HEK293 (cell line): ENCODE measurements around the gene KCNK7.

ENCODE experiments used
- CTCF ChIA-PET: fragments of 350-600 bp; formaldehyde crosslinking; extraction: SDS; loops from one replicate; lab custom pipeline; 2021; ENCODE audit warnings: antibody characterized with exemption; lab: Yijun Ruan, JAX
- POLR2A ChIA-PET: fragments of 300-600 bp; formaldehyde crosslinking; extraction: SDS; loops from one replicate; lab custom pipeline; 2020; ENCODE audit warnings: antibody characterized with exemption, inconsistent platforms; lab: Yijun Ruan, JAX
- H3K27ac ChIP-seq: fragments of 200-500 bp; sonication (Bioruptor generic); 2 replicates; pipeline ENCODE4 v1.5.1; 2014; ENCODE audit warnings: low read depth, low read length, control low read depth, inconsistent platforms; ENCODE audit errors: extremely low read depth
- H3K36me3 ChIP-seq, 2 experiments: fragments of 200-500 bp in 1 of 2; sonication (Bioruptor generic) in 1 of 2; 1 replicate in 1 of 2; 2 replicates in 1 of 2; pipeline ENCODE4 v1.5.1; 2014 to 2017; ENCODE audit warnings: inconsistent platforms in 2 of 2, low read length in 2 of 2; ENCODE audit not compliant: control insufficient read depth in 2 of 2, insufficient read depth in 1 of 2
- H3K4me1 ChIP-seq: fragments of 200-500 bp; sonication (Bioruptor generic); 2 replicates; pipeline ENCODE4 v1.5.1; 2014; ENCODE audit warnings: mild to moderate bottlenecking, low read length, inconsistent platforms; ENCODE audit not compliant: control insufficient read depth, insufficient read depth
- H3K4me3 ChIP-seq: 2 replicates; pipeline ENCODE4 v1.5.1; 2011; ENCODE audit warnings: low read depth, mild to moderate bottlenecking, control low read depth, low read length, moderate library complexity
- H3K9me3 ChIP-seq: fragments of 200-500 bp; sonication (Bioruptor generic); 2 replicates; pipeline ENCODE4 v1.5.1; 2014; ENCODE audit warnings: low read depth, low read length, inconsistent platforms; ENCODE audit not compliant: control insufficient read depth, insufficient read depth
- AEBP2 ChIP-seq: fragments of 450-650 bp; formaldehyde crosslinking; IDR thresholded peaks from 2 replicates; pipeline ENCODE4 v1.5.1; 2016; ENCODE audit warnings: missing biosample characterization, missing genetic modification characterization, borderline replicate concordance
- HIC1 ChIP-seq: fragments of 450-650 bp; formaldehyde crosslinking; IDR thresholded peaks from 2 replicates; pipeline ENCODE4 v1.5.1; 2016; ENCODE audit warnings: missing biosample characterization, missing genetic modification characterization
- KLF8 ChIP-seq: fragments of 450-650 bp; formaldehyde crosslinking; IDR thresholded peaks from 2 replicates; pipeline ENCODE4 v1.5.1; 2016; ENCODE audit warnings: missing biosample characterization, missing genetic modification characterization
- PRDM4 ChIP-seq: fragments of 450-650 bp; formaldehyde crosslinking; IDR thresholded peaks from 2 replicates; pipeline ENCODE4 v1.5.1; 2017; ENCODE audit warnings: missing biosample characterization, missing genetic modification characterization
- SP2 ChIP-seq: fragments of 450-650 bp; formaldehyde crosslinking; IDR thresholded peaks from 2 replicates; pipeline ENCODE4 v1.5.1; 2016; ENCODE audit warnings: missing biosample characterization, missing genetic modification characterization
- ZBTB7A ChIP-seq: fragments of 450-650 bp; formaldehyde crosslinking; IDR thresholded peaks from 2 replicates; pipeline ENCODE4 v1.5.1; 2016; ENCODE audit warnings: low read depth, missing biosample characterization, missing genetic modification characterization
- ZEB2 ChIP-seq: fragments of 450-650 bp; formaldehyde crosslinking; IDR thresholded peaks from 2 replicates; pipeline ENCODE4 v1.5.1; 2016; ENCODE audit warnings: missing biosample characterization, missing genetic modification characterization
- ZNF10 ChIP-seq: fragments of 450-650 bp; formaldehyde crosslinking; IDR thresholded peaks from 2 replicates; pipeline ENCODE4 v1.5.1; 2017; ENCODE audit warnings: missing biosample characterization, missing genetic modification characterization
- ZNF114 ChIP-seq: fragments of 450-650 bp; formaldehyde crosslinking; IDR thresholded peaks from 2 replicates; pipeline ENCODE4 v1.5.0; 2017; ENCODE audit warnings: missing biosample characterization, missing genetic modification characterization
- ZNF155 ChIP-seq: fragments of 450-650 bp; formaldehyde crosslinking; IDR thresholded peaks from 2 replicates; pipeline ENCODE4 v1.5.1; 2016; ENCODE audit warnings: missing biosample characterization, missing genetic modification characterization
- ZNF23 ChIP-seq: fragments of 450-650 bp; formaldehyde crosslinking; IDR thresholded peaks from 2 replicates; pipeline ENCODE4 v1.5.1; 2016; ENCODE audit warnings: missing biosample characterization, missing genetic modification characterization, borderline replicate concordance
- ZNF362 ChIP-seq: fragments of 450-650 bp; formaldehyde crosslinking; IDR thresholded peaks from 2 replicates; pipeline ENCODE4 v1.5.1; 2016; ENCODE audit warnings: missing biosample characterization, missing genetic modification characterization
- ZNF426 ChIP-seq: fragments of 450-650 bp; formaldehyde crosslinking; IDR thresholded peaks from 2 replicates; pipeline ENCODE4 v1.5.1; 2017; ENCODE audit warnings: missing biosample characterization, missing genetic modification characterization, mild to moderate bottlenecking, inconsistent platforms, moderate library complexity
- ZNF473 ChIP-seq: fragments of 450-650 bp; formaldehyde crosslinking; IDR thresholded peaks from 2 replicates; pipeline ENCODE4 v1.5.1; 2017; ENCODE audit warnings: missing biosample characterization, missing genetic modification characterization
- ZNF518A ChIP-seq: fragments of 450-650 bp; formaldehyde crosslinking; conservative IDR thresholded peaks from 2 replicates; pipeline ENCODE4 v1.5.1; 2016; ENCODE audit warnings: low read depth, missing biosample characterization, missing genetic modification characterization
- ZNF530 ChIP-seq: fragments of 450-650 bp; formaldehyde crosslinking; IDR thresholded peaks from 2 replicates; pipeline ENCODE4 v1.5.1; 2016; ENCODE audit warnings: low read depth, missing biosample characterization, missing genetic modification characterization
- ZNF704 ChIP-seq: fragments of 450-650 bp; formaldehyde crosslinking; IDR thresholded peaks from 2 replicates; pipeline ENCODE4 v1.5.1; 2016; ENCODE audit warnings: missing biosample characterization, missing genetic modification characterization
- ZNF747 ChIP-seq: fragments of 450-650 bp; formaldehyde crosslinking; IDR thresholded peaks from 2 replicates; pipeline ENCODE4 v1.5.1; 2016; ENCODE audit warnings: missing biosample characterization, missing genetic modification characterization
- ZNF830 ChIP-seq: fragments of 450-650 bp; IDR thresholded peaks from 2 replicates; pipeline ENCODE4 v1.5.0; 2018; ENCODE audit warnings: missing biosample characterization, missing genetic modification characterization, low read depth, mild to moderate bottlenecking, moderate library complexity
- ZSCAN16 ChIP-seq: fragments of 450-650 bp; formaldehyde crosslinking; IDR thresholded peaks from 2 replicates; pipeline ENCODE4 v1.5.1; 2016; ENCODE audit warnings: missing biosample characterization, missing genetic modification characterization

Gene KCNK7

GRCh38 chr11:65609229-65609628, 13.6 kb upstream of the KCNK7 start:
- ChIA-PET CTCF (interaction anchor here (2.7 kb wide), 1 partner anchor 16 kb away, joined by 13 read pairs; no protein-coding TSS in a partner anchor), POLR2A (no interaction called here)
- Histone ChIP-seq H3K36me3 (peaks cover 0 to 78% of the 10 kb centered on the region in 2 experiments; a peak in 1 of 3 replicates), H3K4me1 (no peaks in the 10 kb centered on the region), H3K4me3 (no peak overlapping the region), H3K27ac (no peak overlapping the region), H3K9me3 (no peaks in the 10 kb centered on the region)
- TF ChIP-seq ZNF530 (tag by site-specific recombination) = no peak
- no peak for TF ChIP-seq ZNF704
- TF ChIP-seq ZBTB7A = no peak

GRCh38 chr11:65607614-65608426, 12.2 kb upstream of the KCNK7 start:
- POLR2A ChIA-PET = interaction anchor here (0.5 kb wide), 1 partner anchor 65 kb away, joined by 3 read pairs; no protein-coding TSS in a partner anchor
- Histone ChIP-seq H3K36me3 (peaks cover 0 to 87% of the 10 kb centered on the region in 2 experiments; a peak in 2 of 3 replicates), H3K4me3 (no peak overlapping the region), H3K9me3 (no peaks in the 10 kb centered on the region), H3K27ac (no peak overlapping the region), H3K4me1 (no peaks in the 10 kb centered on the region)
- CTCF ChIA-PET = interaction anchor here (1.4 kb wide), 1 partner anchor 19 kb away, joined by 5 read pairs; no protein-coding TSS in a partner anchor
- no peak for TF ChIP-seq ZNF473 (tag by site-specific recombination)
- TF ChIP-seq ZEB2 (tag by site-specific recombination) = no peak
- no peak for TF ChIP-seq ZNF830 (tag by site-specific recombination)
- TF ChIP-seq ZSCAN16 (tag by site-specific recombination) = no peak
- no peak for TF ChIP-seq ZNF362 (tag by site-specific recombination)
- TF ChIP-seq ZNF426 (tag by site-specific recombination) = no peak
- no peak for TF ChIP-seq ZNF155 (tag by site-specific recombination)
- no peak for TF ChIP-seq ZNF23 (tag by site-specific recombination)
- no peak for TF ChIP-seq ZNF518A (tag by site-specific recombination)
- TF ChIP-seq AEBP2 = no peak
- no peak for TF ChIP-seq ZNF747
- TF ChIP-seq ZNF114 = no peak
- no peak for TF ChIP-seq PRDM4 (tag by site-specific recombination)
- TF ChIP-seq ZNF10 = no peak
- TF ChIP-seq KLF8 (tag by site-specific recombination) = no peak
- TF ChIP-seq SP2 (tag by site-specific recombination) = no peak
- TF ChIP-seq HIC1 (tag by site-specific recombination) = no peak
